ENCODE measurements around the gene PDZD7. TPM values are rescaled to one million over a fixed set of nuclear protein-coding genes. Genes with fewer than 3 reads are reported as not detected.

The PDZD7 gene
- polyA plus RNA-seq, result 1.5 and 2.6 TPM in 2 replicates
- 2.2 and 2.8 TPM in 2 replicates for polyA minus RNA-seq

DNA sequence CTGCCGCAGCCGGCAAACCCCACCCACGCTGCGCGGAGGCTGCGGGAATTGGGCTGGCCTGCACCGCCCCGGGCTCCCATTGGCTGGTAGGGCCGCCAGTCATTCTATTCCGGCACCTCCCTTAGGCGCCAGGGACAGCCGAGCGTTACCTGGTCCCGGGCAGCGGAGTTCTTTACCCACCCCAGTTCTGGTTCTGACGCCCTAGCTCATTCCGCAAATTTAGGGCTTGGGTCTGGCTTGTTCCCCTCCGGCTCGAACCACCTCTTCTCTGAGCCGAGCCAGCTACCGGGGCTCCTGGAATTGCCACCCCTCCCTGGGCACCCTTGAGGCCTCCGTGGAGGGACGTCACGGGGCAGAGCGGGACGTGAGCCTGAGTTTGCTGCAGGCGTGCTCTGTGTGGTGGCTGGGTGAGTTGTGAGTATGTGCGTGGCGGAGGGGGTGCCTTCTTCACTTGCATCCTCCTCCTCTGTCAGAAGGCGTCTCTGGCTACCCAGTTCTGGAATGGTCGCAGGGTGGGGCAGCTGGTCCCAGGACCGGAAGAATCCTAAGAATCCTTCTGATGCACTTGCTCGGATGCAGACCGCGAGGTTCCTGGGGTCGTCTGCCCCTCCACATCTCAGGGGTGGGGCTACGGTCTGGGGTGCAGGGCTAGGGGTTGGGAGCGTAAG lies at the start of gene PDZD7, which contains the start of gene SFXN3:
TSS of gene PDZD7 (minus strand) at position 2 of the 668 bp plus-strand sequence. CDS start 910 bp downstream, outside the sequence.
TSS of gene SFXN3 (plus strand) at position 107 of the 668 bp plus-strand sequence. CDS start 3,461 bp downstream, outside the sequence.
- H3K27me3 ChIP-seq (ENCODE audit: insufficient read depth, low read depth, low read length), result peaks cover 54% of the 10 kb centered on the region
- H4K20me1 ChIP-seq (ENCODE audit: insufficient read depth), result no peaks in the 10 kb centered on the region
- H3K27ac ChIP-seq (ENCODE audit: low read length), result peak within 1 kb of the TSS; percentile 51

DNA sequence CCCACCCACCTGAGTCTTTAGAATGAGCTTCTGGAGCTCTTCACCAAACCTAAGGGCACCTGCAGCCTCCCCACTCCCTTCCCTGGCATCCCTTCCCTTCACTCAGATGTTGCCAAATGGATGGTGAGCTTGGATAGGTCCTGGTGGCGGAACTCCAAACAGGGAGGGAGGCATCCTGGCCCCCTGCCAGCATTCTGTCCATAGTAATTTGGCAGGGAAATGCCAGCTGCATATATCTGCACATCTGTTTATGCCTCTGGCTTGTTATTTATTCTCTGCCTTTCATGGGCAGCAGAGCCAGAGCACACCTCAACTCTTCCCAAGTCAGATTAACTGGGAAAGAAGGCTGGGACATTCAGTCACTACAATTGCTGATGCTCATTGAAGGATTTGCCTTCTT lies 48.9 kb upstream of the PDZD7 start:
- no peaks in the 10 kb centered on the region for H3K9me3 ChIP-seq (ENCODE audit: low read length)
- peaks cover 60% of the 10 kb centered on the region for H3K27me3 ChIP-seq (ENCODE audit: insufficient read depth, low read depth, low read length)
- no peak overlapping the region for H3K4me3 ChIP-seq (ENCODE audit: low read length)
- no peaks in the 10 kb centered on the region for H3K79me2 ChIP-seq (replicated peaks; ENCODE audit: insufficient read depth, low read length)
- no peak for TF ChIP-seq MXI1 (conservative IDR thresholded peaks at IDR 0.05; ENCODE audit: poor library complexity, severe bottlenecking)
- no peak for TF ChIP-seq SMC3 (conservative IDR thresholded peaks at IDR 0.05; ENCODE audit: poor library complexity)
- no peak for TF ChIP-seq POLR2AphosphoS5 (IDR thresholded peaks at IDR 0.05)
- no peak for TF ChIP-seq RAD21 (conservative IDR thresholded peaks at IDR 0.05)
- TF ChIP-seq EZH2 (IDR thresholded peaks at IDR 0.05; ENCODE audit: borderline replicate concordance, insufficient read depth, low read length, poor library complexity, severe bottlenecking), result no peak
- TF ChIP-seq EP300 (conservative IDR thresholded peaks at IDR 0.05; ENCODE audit: poor library complexity, severe bottlenecking), result no peak
- TF ChIP-seq, protein P1, sequence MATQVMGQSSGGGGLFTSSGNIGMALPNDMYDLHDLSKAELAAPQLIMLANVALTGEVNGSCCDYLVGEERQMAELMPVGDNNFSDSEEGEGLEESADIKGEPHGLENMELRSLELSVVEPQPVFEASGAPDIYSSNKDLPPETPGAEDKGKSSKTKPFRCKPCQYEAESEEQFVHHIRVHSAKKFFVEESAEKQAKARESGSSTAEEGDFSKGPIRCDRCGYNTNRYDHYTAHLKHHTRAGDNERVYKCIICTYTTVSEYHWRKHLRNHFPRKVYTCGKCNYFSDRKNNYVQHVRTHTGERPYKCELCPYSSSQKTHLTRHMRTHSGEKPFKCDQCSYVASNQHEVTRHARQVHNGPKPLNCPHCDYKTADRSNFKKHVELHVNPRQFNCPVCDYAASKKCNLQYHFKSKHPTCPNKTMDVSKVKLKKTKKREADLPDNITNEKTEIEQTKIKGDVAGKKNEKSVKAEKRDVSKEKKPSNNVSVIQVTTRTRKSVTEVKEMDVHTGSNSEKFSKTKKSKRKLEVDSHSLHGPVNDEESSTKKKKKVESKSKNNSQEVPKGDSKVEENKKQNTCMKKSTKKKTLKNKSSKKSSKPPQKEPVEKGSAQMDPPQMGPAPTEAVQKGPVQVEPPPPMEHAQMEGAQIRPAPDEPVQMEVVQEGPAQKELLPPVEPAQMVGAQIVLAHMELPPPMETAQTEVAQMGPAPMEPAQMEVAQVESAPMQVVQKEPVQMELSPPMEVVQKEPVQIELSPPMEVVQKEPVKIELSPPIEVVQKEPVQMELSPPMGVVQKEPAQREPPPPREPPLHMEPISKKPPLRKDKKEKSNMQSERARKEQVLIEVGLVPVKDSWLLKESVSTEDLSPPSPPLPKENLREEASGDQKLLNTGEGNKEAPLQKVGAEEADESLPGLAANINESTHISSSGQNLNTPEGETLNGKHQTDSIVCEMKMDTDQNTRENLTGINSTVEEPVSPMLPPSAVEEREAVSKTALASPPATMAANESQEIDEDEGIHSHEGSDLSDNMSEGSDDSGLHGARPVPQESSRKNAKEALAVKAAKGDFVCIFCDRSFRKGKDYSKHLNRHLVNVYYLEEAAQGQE (IDR thresholded peaks at IDR 0.05; ENCODE audit: borderline replicate concordance), result no peak
- no peak for TF ChIP-seq TAF1 (IDR thresholded peaks at IDR 0.05; ENCODE audit: low read depth)
- TF ChIP-seq, protein P2, sequence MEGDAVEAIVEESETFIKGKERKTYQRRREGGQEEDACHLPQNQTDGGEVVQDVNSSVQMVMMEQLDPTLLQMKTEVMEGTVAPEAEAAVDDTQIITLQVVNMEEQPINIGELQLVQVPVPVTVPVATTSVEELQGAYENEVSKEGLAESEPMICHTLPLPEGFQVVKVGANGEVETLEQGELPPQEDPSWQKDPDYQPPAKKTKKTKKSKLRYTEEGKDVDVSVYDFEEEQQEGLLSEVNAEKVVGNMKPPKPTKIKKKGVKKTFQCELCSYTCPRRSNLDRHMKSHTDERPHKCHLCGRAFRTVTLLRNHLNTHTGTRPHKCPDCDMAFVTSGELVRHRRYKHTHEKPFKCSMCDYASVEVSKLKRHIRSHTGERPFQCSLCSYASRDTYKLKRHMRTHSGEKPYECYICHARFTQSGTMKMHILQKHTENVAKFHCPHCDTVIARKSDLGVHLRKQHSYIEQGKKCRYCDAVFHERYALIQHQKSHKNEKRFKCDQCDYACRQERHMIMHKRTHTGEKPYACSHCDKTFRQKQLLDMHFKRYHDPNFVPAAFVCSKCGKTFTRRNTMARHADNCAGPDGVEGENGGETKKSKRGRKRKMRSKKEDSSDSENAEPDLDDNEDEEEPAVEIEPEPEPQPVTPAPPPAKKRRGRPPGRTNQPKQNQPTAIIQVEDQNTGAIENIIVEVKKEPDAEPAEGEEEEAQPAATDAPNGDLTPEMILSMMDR (IDR thresholded peaks at IDR 0.05; ENCODE audit: poor library complexity, severe bottlenecking), result no peak
- no peaks in the 10 kb centered on the region for H3K36me3 ChIP-seq (ENCODE audit: insufficient read depth, low read length)
- H3K27ac ChIP-seq (ENCODE audit: low read length), result no peak overlapping the region
- no peak overlapping the region for H2AFZ ChIP-seq (ENCODE audit: low read depth, low read length)
- H3F3A ChIP-seq (ENCODE audit: insufficient read depth, low read length, poor library complexity, severe bottlenecking), result no peaks in the 10 kb centered on the region
- H4K20me1 ChIP-seq (ENCODE audit: insufficient read depth), result no peaks in the 10 kb centered on the region
- no peaks in the 10 kb centered on the region for H3K9me2 ChIP-seq (ENCODE audit: insufficient read depth, low read length)
- no peak overlapping the region for H3K9ac ChIP-seq (ENCODE audit: low read length)
- H3K4me2 ChIP-seq (ENCODE audit: low read length), result no peak overlapping the region

More for the DNA sequence above, at the start of gene PDZD7, which contains the start of gene SFXN3:
- no peaks in the 10 kb centered on the region for H3K9me2 ChIP-seq (ENCODE audit: insufficient read depth, low read length)
- no peak for TF ChIP-seq EP300 (conservative IDR thresholded peaks at IDR 0.05; ENCODE audit: poor library complexity, severe bottlenecking)
- TF ChIP-seq, protein P1 (IDR thresholded peaks at IDR 0.05; ENCODE audit: borderline replicate concordance), result no peak
- no peak for TF ChIP-seq TAF1 (IDR thresholded peaks at IDR 0.05; ENCODE audit: low read depth)
- no peak for TF ChIP-seq MXI1 (conservative IDR thresholded peaks at IDR 0.05; ENCODE audit: poor library complexity, severe bottlenecking)
- no peak for TF ChIP-seq POLR2AphosphoS5 (IDR thresholded peaks at IDR 0.05)
- TF ChIP-seq, protein P2 (IDR thresholded peaks at IDR 0.05; ENCODE audit: poor library complexity, severe bottlenecking), result no peak
- no peak for TF ChIP-seq RAD21 (conservative IDR thresholded peaks at IDR 0.05)
- H3K9ac ChIP-seq (ENCODE audit: low read length), result peak within 1 kb of the TSS; percentile 79
- no peaks in the 10 kb centered on the region for H3F3A ChIP-seq (ENCODE audit: insufficient read depth, low read length, poor library complexity, severe bottlenecking)
- no peaks in the 10 kb centered on the region for H3K9me3 ChIP-seq (ENCODE audit: low read length)
- no peaks in the 10 kb centered on the region for H3K36me3 ChIP-seq (ENCODE audit: insufficient read depth, low read length)
- no peaks in the 10 kb centered on the region for H3K79me2 ChIP-seq (replicated peaks; ENCODE audit: insufficient read depth, low read length)
- H3K4me3 ChIP-seq (ENCODE audit: low read length), result peak within 1 kb of the TSS; percentile 78
- H3K4me2 ChIP-seq (ENCODE audit: low read length), result peak within 1 kb of the TSS; percentile 85
- H2AFZ ChIP-seq (ENCODE audit: low read depth, low read length), result peak within 1 kb of the TSS; percentile 25

All from neural cell (in vitro differentiated cells).